BLaER1 treated with 17β-estradiol and CSF1 and Interleukin-3, amounts not matched to agents 10 nM and 100 nM (cell line): ENCODE results near the gene SOX8.
A peak's percentile ranks its signal among the peaks of the same experiment; 100 is the strongest.

Experiments used
- H3K27ac ChIP-seq, 11 experiments: shearing (Covaris generic); formaldehyde crosslinking; 2 replicates each; pipeline ENCODE4 v1.8.1; 2022
- H3K27me3 ChIP-seq, 11 experiments: shearing (Covaris generic); formaldehyde crosslinking; 2 replicates each; pipeline ENCODE4 v1.8.1; 2022
- H3K36me3 ChIP-seq, 11 experiments: shearing (Covaris generic); formaldehyde crosslinking; 2 replicates each; pipeline ENCODE4 v1.8.1; 2022
- H3K4me1 ChIP-seq, 10 experiments: shearing (Covaris generic); formaldehyde crosslinking; 2 replicates each; pipeline ENCODE4 v1.8.1; 2022
- H3K4me2 ChIP-seq, 11 experiments: shearing (Covaris generic); formaldehyde crosslinking; 2 replicates each; pipeline ENCODE4 v1.8.1; 2022
- H3K4me3 ChIP-seq, 10 experiments: shearing (Covaris generic); formaldehyde crosslinking; 2 replicates each; pipeline ENCODE4 v1.8.1; 2022
- H3K9ac ChIP-seq, 11 experiments: shearing (Covaris generic); formaldehyde crosslinking; 2 replicates each; pipeline ENCODE4 v1.8.1; 2022
- H3K9me3 ChIP-seq, 11 experiments: shearing (Covaris generic); formaldehyde crosslinking; replicated peaks in 1 of 11; 2 replicates each; pipeline ENCODE4 v1.8.1; 2022
- H4K20me1 ChIP-seq, 11 experiments: shearing (Covaris generic); formaldehyde crosslinking; 2 replicates each; pipeline ENCODE4 v1.8.1; 2022
- Cebpa-rat ChIP-seq, 11 experiments: shearing (Covaris generic); IDR thresholded peaks; 2 replicates each; pipeline ENCODE4 v1.8.1; 2022

The SOX8 gene

GRCh38 chr16:979147-979546 lies 2.4 kb upstream of the SOX8 start:
- Histone ChIP-seq H3K9ac (no peak overlapping the region), H3K27ac (no peak overlapping the region), H3K27me3 (peaks cover 74 to 100% (median 94%) of the 10 kb centered on the region in 11 experiments), H4K20me1 (peaks cover 0 to 86% (median 48%) of the 10 kb centered on the region in 11 experiments; a peak in 18 of 22 replicates), H3K4me1 (peaks cover 11 to 62% (median 51%) of the 10 kb centered on the region in 10 experiments; a peak in 19 of 20 replicates), H3K36me3 (no peaks in the 10 kb centered on the region), H3K4me2 (peak overlapping the region in 5 of 11 experiments; percentile 21 to 93 (median 38); a peak in 6 of 22 replicates), H3K9me3 (no peaks in the 10 kb centered on the region), H3K4me3 (no peak overlapping the region)
- no peak for TF ChIP-seq Cebpa-rat (IDR thresholded peaks at IDR 0.05)

- Histone ChIP-seq H3K9me3 (no peaks in the 10 kb centered on the region), H3K27ac (no peak overlapping the region), H3K4me2 (peak overlapping the region; percentile 91 to 98 (median 95)), H3K4me1 (peaks cover 11 to 53% (median 43%) of the 10 kb centered on the region in 10 experiments; a peak in 19 of 20 replicates), H3K9ac (peak overlapping the region in 10 of 11 experiments; percentile 18 to 66 (median 56); a peak in 16 of 22 replicates), H3K4me3 (peak overlapping the region; percentile 53 to 71 (median 61)), H4K20me1 (peaks cover 0 to 86% (median 48%) of the 10 kb centered on the region in 11 experiments; a peak in 18 of 22 replicates), H3K36me3 (no peaks in the 10 kb centered on the region), H3K27me3 (peaks cover 76 to 100% (median 94%) of the 10 kb centered on the region in 11 experiments)
- TF ChIP-seq Cebpa-rat (IDR thresholded peaks at IDR 0.05): no peak
Measured at GRCh38 chr16:979859-980594, 1.5 kb upstream of the SOX8 start.

GRCh38 chr16:980595-980854 lies 1.0 kb upstream of the SOX8 start:
- Histone ChIP-seq H4K20me1 (peaks cover 0 to 88% (median 49%) of the 10 kb centered on the region in 11 experiments; a peak in 18 of 22 replicates), H3K36me3 (no peaks in the 10 kb centered on the region), H3K4me1 (peaks cover 11 to 53% (median 41%) of the 10 kb centered on the region in 10 experiments; a peak in 19 of 20 replicates), H3K27me3 (peaks cover 81 to 100% (median 94%) of the 10 kb centered on the region in 11 experiments), H3K9ac (peak overlapping the region in 10 of 11 experiments; percentile 18 to 66 (median 56); a peak in 18 of 22 replicates), H3K9me3 (no peaks in the 10 kb centered on the region), H3K4me3 (peak overlapping the region; percentile 53 to 71 (median 61)), H3K27ac (no peak overlapping the region), H3K4me2 (peak overlapping the region; percentile 91 to 98 (median 95))
- no peak for TF ChIP-seq Cebpa-rat (IDR thresholded peaks at IDR 0.05)

DNA sequence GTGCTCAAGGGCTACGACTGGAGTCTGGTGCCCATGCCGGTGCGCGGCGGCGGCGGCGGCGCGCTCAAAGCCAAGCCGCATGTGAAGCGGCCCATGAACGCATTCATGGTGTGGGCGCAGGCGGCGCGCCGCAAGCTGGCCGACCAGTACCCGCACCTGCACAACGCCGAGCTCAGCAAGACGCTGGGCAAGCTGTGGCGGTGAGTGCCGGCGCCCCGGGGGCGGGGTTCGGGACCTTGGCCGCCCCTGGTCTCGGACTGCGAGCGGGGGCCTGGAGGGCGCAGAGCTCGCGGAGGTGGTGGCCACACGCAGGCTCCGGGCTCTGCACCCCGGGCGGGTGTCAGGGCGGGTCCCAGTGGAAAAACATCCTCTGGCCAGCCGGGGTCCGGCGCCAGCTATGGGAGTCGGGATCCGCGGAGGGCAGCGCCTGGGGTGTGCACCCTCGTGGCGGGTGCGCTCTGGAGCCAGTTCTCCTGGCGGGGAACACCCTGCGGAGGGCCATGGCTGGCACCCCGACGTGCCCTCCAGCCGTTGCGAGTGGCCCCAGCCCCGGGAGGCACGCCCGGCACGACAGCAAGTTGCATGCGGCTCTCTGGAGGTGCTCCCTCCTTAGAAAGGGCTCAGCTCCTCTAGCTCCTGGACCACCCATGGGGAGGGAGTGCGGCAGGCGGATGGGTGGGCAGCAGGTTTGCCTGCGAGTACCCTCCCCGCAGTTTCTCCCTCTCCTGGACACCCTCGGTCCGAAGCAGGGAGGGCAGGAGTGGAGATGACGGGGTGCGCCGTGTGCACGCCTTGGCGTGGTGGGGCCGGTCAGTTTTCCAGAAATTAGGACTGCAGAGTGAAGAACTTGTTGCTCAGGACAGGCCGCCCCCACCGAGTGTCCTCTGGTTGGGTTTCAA lies 824 bp downstream of the SOX8 start:
- Histone ChIP-seq H3K4me2 (peak overlapping the region; percentile 72 to 98 (median 95)), H3K27me3 (peaks cover 85 to 100% (median 97%) of the 10 kb centered on the region in 11 experiments), H3K4me3 (peak overlapping the region; percentile 53 to 71 (median 61); a peak in 19 of 20 replicates)

DNA sequence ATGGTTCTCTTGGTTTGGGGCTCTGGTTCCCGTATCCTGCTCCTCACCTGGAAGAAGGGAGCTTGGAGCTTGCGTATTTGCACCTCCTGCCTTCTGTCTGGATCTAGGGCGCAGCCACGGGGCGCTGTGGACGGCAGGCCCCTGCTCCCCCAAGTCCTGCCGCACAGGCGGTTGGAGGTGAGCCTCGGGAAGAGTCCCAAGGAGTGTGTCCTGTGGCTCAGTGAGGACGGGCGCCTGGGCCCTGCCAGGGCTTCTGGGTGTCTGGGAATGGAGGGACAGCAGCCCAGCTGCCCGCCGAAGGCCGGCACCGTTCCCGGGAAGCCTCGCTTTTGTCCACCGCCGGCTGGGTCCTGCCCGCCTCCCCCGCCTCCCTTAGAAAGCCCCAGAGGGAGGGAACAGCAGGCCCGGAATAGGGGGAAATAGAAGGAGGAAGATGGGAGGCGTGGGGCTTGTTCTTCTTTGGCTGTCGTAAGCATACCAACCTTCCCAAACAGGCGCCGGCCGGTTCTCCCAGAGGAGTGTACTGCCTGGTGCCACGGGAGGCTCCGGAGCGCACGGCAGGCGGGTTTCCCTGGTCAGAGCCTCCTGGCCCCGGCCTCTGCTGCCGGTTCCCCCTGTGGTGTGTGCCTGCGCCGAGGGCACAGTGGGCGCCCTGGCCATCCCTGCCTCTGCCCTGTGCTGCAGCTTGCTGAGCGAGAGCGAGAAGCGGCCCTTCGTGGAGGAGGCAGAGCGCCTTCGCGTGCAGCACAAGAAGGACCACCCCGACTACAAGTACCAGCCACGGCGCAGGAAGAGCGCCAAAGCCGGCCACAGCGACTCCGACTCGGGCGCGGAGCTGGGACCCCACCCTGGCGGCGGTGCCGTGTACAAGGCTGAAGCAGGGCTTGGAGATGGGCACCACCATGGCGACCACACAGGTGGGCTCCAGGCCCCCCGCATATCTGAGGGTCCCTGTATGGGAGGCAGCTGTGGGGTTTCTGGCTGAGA lies 1.8 kb downstream of the SOX8 start:
- Histone ChIP-seq H3K4me2 (no peak overlapping the region), H4K20me1 (peaks cover 0 to 91% (median 51%) of the 10 kb centered on the region in 11 experiments; a peak in 18 of 22 replicates), H3K36me3 (no peaks in the 10 kb centered on the region), H3K9ac (no peak overlapping the region), H3K9me3 (no peaks in the 10 kb centered on the region), H3K4me3 (no peak overlapping the region), H3K4me1 (peaks cover 11 to 50% (median 36%) of the 10 kb centered on the region in 10 experiments; a peak in 19 of 20 replicates), H3K27ac (no peak overlapping the region), H3K27me3 (peaks cover 90 to 100% (median 100%) of the 10 kb centered on the region in 11 experiments)
- TF ChIP-seq Cebpa-rat (IDR thresholded peaks at IDR 0.05): no peak

More for the DNA sequence above, 824 bp downstream of the SOX8 start:
- Histone ChIP-seq H3K9ac (peak overlapping the region in 3 of 11 experiments; percentile 42 to 54 (median 50); a peak in 2 of 22 replicates), H3K9me3 (no peaks in the 10 kb centered on the region), H3K27ac (no peak overlapping the region), H4K20me1 (peaks cover 0 to 86% (median 51%) of the 10 kb centered on the region in 11 experiments; a peak in 18 of 22 replicates), H3K4me1 (peaks cover 11 to 51% (median 37%) of the 10 kb centered on the region in 10 experiments; a peak in 19 of 20 replicates), H3K36me3 (no peaks in the 10 kb centered on the region)
- TF ChIP-seq Cebpa-rat (IDR thresholded peaks at IDR 0.05): no peak

DNA sequence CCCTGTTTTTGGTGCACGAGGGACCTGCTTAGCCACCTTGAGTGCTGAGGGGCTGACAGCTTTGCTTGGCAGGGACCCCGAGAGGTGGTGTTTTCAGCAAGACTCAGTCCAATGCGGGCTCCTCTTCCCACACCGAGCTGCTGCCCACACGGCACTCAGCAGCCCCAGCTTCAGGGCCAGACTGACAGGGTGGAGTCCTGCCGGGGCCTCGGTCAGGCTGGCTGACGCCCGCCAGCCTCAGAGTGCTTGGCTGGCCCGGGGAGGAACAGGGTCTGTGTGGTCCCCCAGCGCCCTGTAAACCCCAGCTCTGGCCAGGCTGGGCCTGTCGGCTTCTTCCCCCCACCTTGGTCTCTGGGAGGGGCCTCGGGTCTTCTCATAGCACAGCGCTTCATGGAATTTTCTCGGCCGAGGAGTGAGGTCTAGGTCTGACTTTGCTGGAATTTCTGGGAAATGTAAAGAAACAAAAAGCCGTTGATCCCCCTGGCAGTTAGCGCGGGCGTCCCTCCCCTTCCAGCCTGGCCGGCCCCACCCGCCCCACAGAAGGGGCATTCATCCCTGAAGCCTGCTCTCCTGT lies 2.6 kb downstream of the SOX8 start:
- H3K36me3 ChIP-seq: no peaks in the 10 kb centered on the region
- H3K27me3 ChIP-seq: peaks cover 84 to 100% (median 100%) of the 10 kb centered on the region in 11 experiments
- no peak overlapping the region for H3K27ac ChIP-seq
- peaks cover 0 to 90% (median 47%) of the 10 kb centered on the region in 11 experiments; a peak in 18 of 22 replicates for H4K20me1 ChIP-seq
- H3K4me2 ChIP-seq: no peak overlapping the region
- H3K9ac ChIP-seq: no peak overlapping the region
- TF ChIP-seq Cebpa-rat (IDR thresholded peaks at IDR 0.05): no peak
- peaks cover 11 to 45% (median 33%) of the 10 kb centered on the region in 10 experiments; a peak in 19 of 20 replicates for H3K4me1 ChIP-seq
- no peak overlapping the region for H3K4me3 ChIP-seq
- no peaks in the 10 kb centered on the region for H3K9me3 ChIP-seq

GRCh38 chr16:984736-985636 lies 3.4 kb downstream of the SOX8 start:
- no peak overlapping the region for H3K27ac ChIP-seq
- H3K36me3 ChIP-seq: no peaks in the 10 kb centered on the region
- no peaks in the 10 kb centered on the region for H3K9me3 ChIP-seq
- no peak overlapping the region for H3K9ac ChIP-seq
- no peak for TF ChIP-seq Cebpa-rat (IDR thresholded peaks at IDR 0.05)
- H3K4me1 ChIP-seq: peaks cover 11 to 41% (median 29%) of the 10 kb centered on the region in 10 experiments; a peak in 19 of 20 replicates
- H3K4me3 ChIP-seq: no peak overlapping the region
- peaks cover 0 to 90% (median 40%) of the 10 kb centered on the region in 11 experiments; a peak in 18 of 22 replicates for H4K20me1 ChIP-seq
- H3K27me3 ChIP-seq: peaks cover 84 to 100% (median 100%) of the 10 kb centered on the region in 11 experiments
- peak overlapping the region in 6 of 11 experiments; percentile 7 to 63 (median 36); a peak in 8 of 22 replicates for H3K4me2 ChIP-seq
